ENCODE data around the gene SMYD3.

DNA sequence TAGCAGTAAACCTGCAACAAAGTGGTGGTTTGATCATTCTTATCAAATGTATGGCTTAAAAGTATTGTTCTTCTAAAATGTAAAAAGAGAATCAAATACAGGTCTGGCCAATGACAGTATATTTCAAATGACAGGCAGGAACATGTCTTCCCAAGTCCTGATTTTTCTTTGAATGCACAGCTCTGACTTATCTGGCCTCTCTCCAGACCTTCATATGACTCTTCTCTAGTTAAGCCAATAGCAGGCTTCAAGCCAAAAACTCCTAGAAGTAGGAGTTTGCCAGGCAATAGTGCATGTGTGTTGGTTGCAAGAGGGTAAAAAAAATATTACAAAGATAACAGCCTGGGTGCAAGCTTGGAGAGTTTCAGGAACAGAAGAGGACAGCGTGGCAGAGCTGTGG is 345.5 kb downstream of the SMYD3 start:
- TF ChIP-seq, protein P1, sequence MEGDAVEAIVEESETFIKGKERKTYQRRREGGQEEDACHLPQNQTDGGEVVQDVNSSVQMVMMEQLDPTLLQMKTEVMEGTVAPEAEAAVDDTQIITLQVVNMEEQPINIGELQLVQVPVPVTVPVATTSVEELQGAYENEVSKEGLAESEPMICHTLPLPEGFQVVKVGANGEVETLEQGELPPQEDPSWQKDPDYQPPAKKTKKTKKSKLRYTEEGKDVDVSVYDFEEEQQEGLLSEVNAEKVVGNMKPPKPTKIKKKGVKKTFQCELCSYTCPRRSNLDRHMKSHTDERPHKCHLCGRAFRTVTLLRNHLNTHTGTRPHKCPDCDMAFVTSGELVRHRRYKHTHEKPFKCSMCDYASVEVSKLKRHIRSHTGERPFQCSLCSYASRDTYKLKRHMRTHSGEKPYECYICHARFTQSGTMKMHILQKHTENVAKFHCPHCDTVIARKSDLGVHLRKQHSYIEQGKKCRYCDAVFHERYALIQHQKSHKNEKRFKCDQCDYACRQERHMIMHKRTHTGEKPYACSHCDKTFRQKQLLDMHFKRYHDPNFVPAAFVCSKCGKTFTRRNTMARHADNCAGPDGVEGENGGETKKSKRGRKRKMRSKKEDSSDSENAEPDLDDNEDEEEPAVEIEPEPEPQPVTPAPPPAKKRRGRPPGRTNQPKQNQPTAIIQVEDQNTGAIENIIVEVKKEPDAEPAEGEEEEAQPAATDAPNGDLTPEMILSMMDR (IDR thresholded peaks at IDR 0.05): no peak
- TF ChIP-seq POLR2A (IDR thresholded peaks at IDR 0.05): no peak
